ENCODE data around the gene AMPH.

- no peak for TF ChIP-seq POLR2A (IDR thresholded peaks at IDR 0.05)
- TF ChIP-seq, protein P1, sequence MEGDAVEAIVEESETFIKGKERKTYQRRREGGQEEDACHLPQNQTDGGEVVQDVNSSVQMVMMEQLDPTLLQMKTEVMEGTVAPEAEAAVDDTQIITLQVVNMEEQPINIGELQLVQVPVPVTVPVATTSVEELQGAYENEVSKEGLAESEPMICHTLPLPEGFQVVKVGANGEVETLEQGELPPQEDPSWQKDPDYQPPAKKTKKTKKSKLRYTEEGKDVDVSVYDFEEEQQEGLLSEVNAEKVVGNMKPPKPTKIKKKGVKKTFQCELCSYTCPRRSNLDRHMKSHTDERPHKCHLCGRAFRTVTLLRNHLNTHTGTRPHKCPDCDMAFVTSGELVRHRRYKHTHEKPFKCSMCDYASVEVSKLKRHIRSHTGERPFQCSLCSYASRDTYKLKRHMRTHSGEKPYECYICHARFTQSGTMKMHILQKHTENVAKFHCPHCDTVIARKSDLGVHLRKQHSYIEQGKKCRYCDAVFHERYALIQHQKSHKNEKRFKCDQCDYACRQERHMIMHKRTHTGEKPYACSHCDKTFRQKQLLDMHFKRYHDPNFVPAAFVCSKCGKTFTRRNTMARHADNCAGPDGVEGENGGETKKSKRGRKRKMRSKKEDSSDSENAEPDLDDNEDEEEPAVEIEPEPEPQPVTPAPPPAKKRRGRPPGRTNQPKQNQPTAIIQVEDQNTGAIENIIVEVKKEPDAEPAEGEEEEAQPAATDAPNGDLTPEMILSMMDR (IDR thresholded peaks at IDR 0.05), result no peak
Measured at GRCh38 chr7:38372290-38372689, 258.9 kb downstream of the AMPH start.
